SK-N-SH (cell line): ENCODE results near the gene LARGE1. TPM values are rescaled to one million over a fixed set of nuclear protein-coding genes. Genes with fewer than 3 reads are reported as not detected.

Experiments used
- CTCF ChIA-PET: fragments of 300-600, 350-600 bp; formaldehyde crosslinking; extraction: SDS; loops from one replicate; lab custom pipeline; 2021; lab: Yijun Ruan, JAX
- POLR2A ChIA-PET: fragments of 350-600 bp; sonication (Branson Sonifier 250); formaldehyde crosslinking; extraction: SDS; loops from one replicate; lab custom pipeline; 2020; ENCODE audit warnings: antibody characterized with exemption, inconsistent platforms; lab: Yijun Ruan, JAX
- DNase-seq: peaks from one replicate; pipeline ENCODE4 v3.0.0; 2012
- H2AFZ ChIP-seq: fragments of 200-600 bp; sonication (generic); 2 replicates; pipeline ENCODE4 v1.8.1; 2016; ENCODE audit warnings: antibody characterized with exemption, mild to moderate bottlenecking, low read depth
- H3F3A ChIP-seq: fragments of 200-600 bp; sonication (generic); replicated peaks from 2 replicates; pipeline ENCODE3; 2016; ENCODE audit warnings: antibody characterized with exemption, mild to moderate bottlenecking; ENCODE audit not compliant: insufficient read depth
- H3K27ac ChIP-seq, 2 experiments: fragments of 200-500 bp in 1 of 2; fragments of 200-600 bp in 1 of 2; sonication (Bioruptor generic) in 1 of 2; sonication (generic), shearing (Covaris generic) in 1 of 2; 2 replicates each; pipeline versions ENCODE4 v1.5.1 to v1.6.1; 2014 to 2016; ENCODE audit warnings: low read depth in 2 of 2, inconsistent platforms in 1 of 2, low read length in 1 of 2, mild to moderate bottlenecking in 1 of 2, mixed read lengths in 1 of 2
- H3K27me3 ChIP-seq: fragments of 200-600 bp; sonication (generic), shearing (Covaris generic); 2 replicates; pipeline ENCODE4 v1.6.1; 2016; ENCODE audit warnings: mixed run types; ENCODE audit not compliant: insufficient read depth
- H3K36me3 ChIP-seq, 2 experiments: fragments of 200-500 bp in 1 of 2; fragments of 200-600 bp in 1 of 2; sonication (Bioruptor generic) in 1 of 2; sonication (generic) in 1 of 2; replicated peaks in 1 of 2; 2 replicates each; pipeline versions ENCODE3 to v1.5.1; 2014 to 2016; ENCODE audit warnings: low read length in 1 of 2, mild to moderate bottlenecking in 1 of 2; ENCODE audit not compliant: insufficient read depth in 2 of 2, control insufficient read depth in 1 of 2
- H3K4me1 ChIP-seq, 2 experiments: fragments of 200-500 bp in 1 of 2; fragments of 200-600 bp in 1 of 2; sonication (Bioruptor generic) in 1 of 2; sonication (generic), shearing (Covaris generic) in 1 of 2; 2 replicates each; pipeline versions ENCODE4 v1.5.1 to v1.6.1; 2014 to 2016; ENCODE audit warnings: low read depth in 1 of 2, low read length in 1 of 2, mixed run types in 1 of 2; ENCODE audit not compliant: insufficient read depth in 2 of 2, control insufficient read depth in 1 of 2
- H3K4me2 ChIP-seq: fragments of 200-600 bp; sonication (generic), shearing (Covaris generic); 2 replicates; pipeline ENCODE4 v1.6.1; 2017; ENCODE audit warnings: mixed run types
- H3K4me3 ChIP-seq, 2 experiments: fragments of 200-500 bp in 1 of 2; fragments of 200-600 bp in 1 of 2; sonication (Bioruptor generic) in 1 of 2; sonication (generic), shearing (Covaris generic) in 1 of 2; 2 replicates each; pipeline versions ENCODE4 v1.5.1 to v1.8.1; 2014 to 2016; ENCODE audit warnings: low read depth in 2 of 2, inconsistent platforms in 1 of 2, low read length in 1 of 2, mild to moderate bottlenecking in 1 of 2, mixed read lengths in 1 of 2, moderate library complexity in 1 of 2
- H3K79me2 ChIP-seq: fragments of 200-600 bp; sonication (generic); 2 replicates; pipeline ENCODE4 v1.8.1; 2017; ENCODE audit warnings: mild to moderate bottlenecking; ENCODE audit not compliant: insufficient read depth
- H3K9ac ChIP-seq: fragments of 200-600 bp; sonication (generic); 2 replicates; pipeline ENCODE4 v1.6.1; 2017; ENCODE audit warnings: mixed run types
- H3K9me2 ChIP-seq: fragments of 200-600 bp; sonication (generic); 2 replicates; pipeline ENCODE4 v1.6.1; 2017; ENCODE audit warnings: mixed run types
- H3K9me3 ChIP-seq: fragments of 200-600 bp; sonication (generic); 2 replicates; pipeline ENCODE4 v1.6.1; 2017; ENCODE audit warnings: mixed run types, mild to moderate bottlenecking, moderate library complexity
- H4K20me1 ChIP-seq: fragments of 200-600 bp; sonication (generic); 2 replicates; pipeline ENCODE4 v1.6.1; 2017; ENCODE audit warnings: mild to moderate bottlenecking, mixed run types; ENCODE audit not compliant: insufficient read depth
- CHD2 ChIP-seq: fragments of 150-350 bp; IDR thresholded peaks from 2 replicates; pipeline ENCODE4 v1.6.1; 2018; ENCODE audit warnings: low read length; ENCODE audit not compliant: partially characterized antibody
- FOSL2 ChIP-seq: IDR thresholded peaks from 2 replicates; pipeline ENCODE4 v1.4.0; 2012; ENCODE audit warnings: low read depth, mild to moderate bottlenecking, moderate library complexity, borderline replicate concordance
- FOXJ3 ChIP-seq: sonication (generic); formaldehyde crosslinking; IDR thresholded peaks from 2 replicates; pipeline ENCODE4 v1.5.1; 2020; ENCODE audit warnings: mild to moderate bottlenecking, missing genetic modification reagents
- NFIC ChIP-seq: IDR thresholded peaks from 2 replicates; pipeline ENCODE4 v1.4.0; 2012; ENCODE audit warnings: borderline replicate concordance
- POLR2AphosphoS5 ChIP-seq: IDR thresholded peaks from 2 replicates; pipeline ENCODE4 v1.6.1; 2012; ENCODE audit warnings: low read depth, low read length
- RCOR1 ChIP-seq: fragments of 150-350 bp; IDR thresholded peaks from 2 replicates; pipeline ENCODE4 v1.6.1; 2017; ENCODE audit warnings: antibody characterized with exemption, low read length
- RFX5 ChIP-seq: IDR thresholded peaks from 2 replicates; pipeline ENCODE4 v1.6.1; 2012; ENCODE audit warnings: mild to moderate bottlenecking, improper control_type of control experiment, low read length
- SIN3A ChIP-seq: IDR thresholded peaks from 2 replicates; pipeline ENCODE4 v1.6.1; 2012; ENCODE audit warnings: low read depth, mild to moderate bottlenecking, low read length, moderate library complexity, borderline replicate concordance
- SMC3 ChIP-seq: IDR thresholded peaks from 2 replicates; pipeline ENCODE4 v1.6.1; 2012; ENCODE audit warnings: low read depth, low read length, improper control_type of control experiment
- USF2 ChIP-seq: fragments of 150-350 bp; IDR thresholded peaks from 2 replicates; pipeline ENCODE4 v1.6.1; 2017; ENCODE audit warnings: antibody characterized with exemption, low read length, low read depth, borderline replicate concordance
- WGBS: methylation state at CpG from one replicate; pipeline ENCODE4 v1.1.6; 2017; ENCODE audit warnings: low lambda C conversion rate; 5-methylcytosine and 5-hydroxymethylcytosine counted together
- polyA plus RNA-seq, 3 experiments: library from polyadenylated mRNA; depleted of rRNA; stranded (reverse); fragments of >200 nt; gene quantifications; 2 replicates each; pipeline ENCODE4 v1.2.3, GENCODE V29; 2012
- TF ChIP-seq, protein P1 (sequence below): fragments of 150-350 bp; IDR thresholded peaks from 2 replicates; pipeline ENCODE4 v1.6.1; 2016; ENCODE audit warnings: mild to moderate bottlenecking, low read depth, low read length
- TF ChIP-seq, protein P2 (sequence below): IDR thresholded peaks from 2 replicates; pipeline ENCODE4 v1.4.0; 2012; ENCODE audit warnings: low read depth

The LARGE1 gene
- polyA plus RNA-seq, 1 of the 3 experiments (the other 2 are of a cell fraction) = 1.1 TPM

- no peak overlapping the region for H3K9ac ChIP-seq
- no peaks in the 10 kb centered on the region for H3K9me3 ChIP-seq
- H3K4me2 ChIP-seq = no peak overlapping the region
- no peaks in the 10 kb centered on the region for H3K79me2 ChIP-seq
- no peak overlapping the region for H2AFZ ChIP-seq
- ChIA-PET POLR2A (no interaction called here), CTCF (no interaction called here)
- H3F3A ChIP-seq = no peaks in the 10 kb centered on the region
- H3K36me3 ChIP-seq = no peaks in the 10 kb centered on the region
- no peaks in the 10 kb centered on the region for H3K9me2 ChIP-seq
- no peaks in the 10 kb centered on the region for H3K27me3 ChIP-seq
- H3K4me3 ChIP-seq = no peak overlapping the region
- no peak for TF ChIP-seq SMC3
- no peak for DNase-seq
- WGBS = 9% methylated on average over 2 of the region's 2 CpGs
- no peak overlapping the region for H3K27ac ChIP-seq
- H4K20me1 ChIP-seq = no peaks in the 10 kb centered on the region
- no peaks in the 10 kb centered on the region for H3K4me1 ChIP-seq
Observed at GRCh38 chr22:33659448-33659847, 260.8 kb downstream of the LARGE1 start.

DNA sequence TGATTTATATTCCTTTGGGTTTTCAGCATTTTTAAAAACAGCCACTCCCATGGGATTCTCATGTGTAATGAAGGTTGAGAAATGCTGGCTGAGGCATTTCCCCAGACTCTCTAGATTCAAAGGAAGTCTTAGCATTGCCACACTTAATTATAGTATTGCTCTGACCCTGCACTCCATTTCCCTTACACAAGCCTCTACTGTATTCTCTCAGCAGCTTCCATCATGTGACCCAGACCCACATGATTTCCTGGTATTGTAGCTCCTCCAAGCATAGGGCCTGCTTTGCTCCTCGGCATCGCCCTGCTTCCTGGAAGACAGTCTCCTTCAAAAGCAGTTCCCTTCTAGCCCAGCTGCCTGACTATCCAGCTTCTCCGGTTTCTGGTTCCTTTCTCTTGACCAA is 261.5 kb downstream of the LARGE1 start:
- no peak overlapping the region for H2AFZ ChIP-seq
- H3K9me2 ChIP-seq = no peaks in the 10 kb centered on the region
- H3K4me2 ChIP-seq = no peak overlapping the region
- H3K27me3 ChIP-seq = no peaks in the 10 kb centered on the region
- H3K9ac ChIP-seq = no peak overlapping the region
- no peaks in the 10 kb centered on the region for H3F3A ChIP-seq
- no peaks in the 10 kb centered on the region for H3K36me3 ChIP-seq
- H3K4me3 ChIP-seq = no peak overlapping the region
- ChIA-PET POLR2A (no interaction called here), CTCF (no interaction called here)
- no peak overlapping the region for H3K27ac ChIP-seq
- DNase-seq = no peak
- H3K79me2 ChIP-seq = no peaks in the 10 kb centered on the region
- 39% methylated on average over 3 of the region's 3 CpGs for WGBS
- TF ChIP-seq USF2 (no peak), FOSL2 (no peak), CHD2 (no peak), FOXJ3 (CRISPR knock-in tag) (no peak), RFX5 (no peak), SIN3A (no peak), POLR2AphosphoS5 (no peak), NFIC (no peak)
- TF ChIP-seq, protein P1, sequence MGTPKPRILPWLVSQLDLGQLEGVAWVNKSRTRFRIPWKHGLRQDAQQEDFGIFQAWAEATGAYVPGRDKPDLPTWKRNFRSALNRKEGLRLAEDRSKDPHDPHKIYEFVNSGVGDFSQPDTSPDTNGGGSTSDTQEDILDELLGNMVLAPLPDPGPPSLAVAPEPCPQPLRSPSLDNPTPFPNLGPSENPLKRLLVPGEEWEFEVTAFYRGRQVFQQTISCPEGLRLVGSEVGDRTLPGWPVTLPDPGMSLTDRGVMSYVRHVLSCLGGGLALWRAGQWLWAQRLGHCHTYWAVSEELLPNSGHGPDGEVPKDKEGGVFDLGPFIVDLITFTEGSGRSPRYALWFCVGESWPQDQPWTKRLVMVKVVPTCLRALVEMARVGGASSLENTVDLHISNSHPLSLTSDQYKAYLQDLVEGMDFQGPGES = no peak
- no peaks in the 10 kb centered on the region for H3K9me3 ChIP-seq
- H3K4me1 ChIP-seq = no peaks in the 10 kb centered on the region
- no peaks in the 10 kb centered on the region for H4K20me1 ChIP-seq

DNA sequence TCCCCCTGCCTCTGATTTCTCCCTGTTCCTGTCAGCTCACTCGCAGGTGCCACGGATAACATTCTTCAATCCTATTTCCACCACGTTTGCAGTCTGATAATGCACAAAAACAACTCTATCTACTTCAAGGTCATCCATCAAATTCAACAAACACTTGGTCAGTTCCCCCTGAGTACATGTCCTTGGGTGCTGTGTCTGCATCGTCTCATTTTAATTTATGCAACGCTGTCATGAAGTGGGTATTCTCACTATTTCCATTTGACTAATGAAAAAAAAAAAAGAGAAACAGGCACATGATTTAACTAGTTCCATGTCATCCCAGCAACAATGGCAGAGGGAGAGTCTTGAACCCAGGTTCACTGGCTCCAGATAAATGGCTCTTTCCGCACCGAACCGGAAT is 262.6 kb downstream of the LARGE1 start:
- no peak for TF ChIP-seq RCOR1
- TF ChIP-seq, protein P1 = no peak
- TF ChIP-seq, protein P2, sequence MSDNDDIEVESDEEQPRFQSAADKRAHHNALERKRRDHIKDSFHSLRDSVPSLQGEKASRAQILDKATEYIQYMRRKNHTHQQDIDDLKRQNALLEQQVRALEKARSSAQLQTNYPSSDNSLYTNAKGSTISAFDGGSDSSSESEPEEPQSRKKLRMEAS = no peak
- H4K20me1 ChIP-seq = no peaks in the 10 kb centered on the region
- H3K9ac ChIP-seq = no peak overlapping the region
- H3K4me3 ChIP-seq = no peak overlapping the region
- whole genome bisulfite sequencing = 57% methylated on average over 8 of the region's 8 CpGs
- no peaks in the 10 kb centered on the region for H3K4me1 ChIP-seq
- H3K27ac ChIP-seq = no peak overlapping the region
- H3K27me3 ChIP-seq = no peaks in the 10 kb centered on the region
- no peaks in the 10 kb centered on the region for H3K9me2 ChIP-seq
- H2AFZ ChIP-seq = no peak overlapping the region
- H3F3A ChIP-seq = no peaks in the 10 kb centered on the region
- H3K79me2 ChIP-seq = no peaks in the 10 kb centered on the region
- H3K36me3 ChIP-seq = no peaks in the 10 kb centered on the region
- H3K4me2 ChIP-seq = no peak overlapping the region
- ChIA-PET CTCF (no interaction called here), POLR2A (no interaction called here)
- no peak for DNase-seq
- no peaks in the 10 kb centered on the region for H3K9me3 ChIP-seq
